Heart left ventricle (tissue), 16 donors: ENCODE measurements around the gene SLC22A31. TPM values are rescaled to one million over a fixed set of nuclear protein-coding genes. Genes with fewer than 3 reads are reported as not detected.

Experiments
- ATAC-seq, 4 donors: fragments of 200-7000 bp; cut with Tn5 transposase; one replicate each; pipeline ENCODE4 v1.9.1; 2020 to 2022; ENCODE audit warnings: moderate library complexity in 4 of 4, mild to moderate bottlenecking in 3 of 4, moderate number of reproducible peaks in 1 of 4
- DNase-seq, 5 donors: peaks; one replicate each; pipeline ENCODE4 v3.0.0-alpha.2; 2020
- H3K27ac ChIP-seq, 12 donors: fragments of 200-600 bp; sonication (generic) in 4 of 12; one replicate each; pipeline versions ENCODE4 v1.5.0 to v1.8.0; 2016 to 2022; ENCODE audit warnings: mild to moderate bottlenecking in 2 of 12
- H3K27me3 ChIP-seq, 9 donors: fragments of 200-600 bp; sonication (generic) in 2 of 9; one replicate each; pipeline versions ENCODE4 v1.5.1 to v1.8.0; 2016 to 2022; ENCODE audit warnings: mild to moderate bottlenecking in 3 of 9
- H3K36me3 ChIP-seq, 9 donors: fragments of 200-600 bp; sonication (generic) in 2 of 9; one replicate each; pipeline versions ENCODE4 v1.5.0 to v1.8.0; 2018 to 2022; ENCODE audit warnings: mild to moderate bottlenecking in 2 of 9
- H3K4me1 ChIP-seq, 12 donors: fragments of 200-600 bp; sonication (generic) in 4 of 12; one replicate each; pipeline versions ENCODE4 v1.5.0 to v1.8.0; 2016 to 2022; ENCODE audit warnings: mild to moderate bottlenecking in 3 of 12
- H3K4me3 ChIP-seq, 12 donors: fragments of 200-600 bp; sonication (generic) in 4 of 12; one replicate each; pipeline versions ENCODE4 v1.5.0 to v1.8.0; 2017 to 2022; ENCODE audit warnings: mild to moderate bottlenecking in 9 of 12, moderate library complexity in 4 of 12
- H3K9me3 ChIP-seq, 12 donors: fragments of 200-600 bp; sonication (generic) in 4 of 12; one replicate each; pipeline versions ENCODE4 v1.5.0 to v1.8.0; 2016 to 2022; ENCODE audit warnings: mild to moderate bottlenecking in 1 of 12
- CTCF ChIP-seq, 12 donors: fragments of 200-600 bp; sonication (generic) in 4 of 12; IDR thresholded peaks; one replicate each; pipeline versions ENCODE4 v1.5.0 to v1.8.0; 2018 to 2022; ENCODE audit warnings: antibody characterized with exemption in 12 of 12, mild to moderate bottlenecking in 5 of 12
- POLR2A ChIP-seq, 2 donors: fragments of 450-650 bp; IDR thresholded peaks; one replicate each; pipeline ENCODE4 v1.6.1; 2017; ENCODE audit warnings: antibody characterized with exemption in 2 of 2, mild to moderate bottlenecking in 2 of 2, moderate library complexity in 2 of 2
- WGBS, 4 donors: extraction: QIAGEN DNeasy Blood & Tissue Kit in 2 of 4; methylation state at CpG; one replicate each; pipeline versions ENCODE4 v1.1.5 to v1.1.7; 2013 to 2018; 5-methylcytosine and 5-hydroxymethylcytosine counted together
- intact Hi-C, 10 donors: fragments of 100-400 bp; cut with DNase I; formaldehyde crosslinking; loops; one replicate each; pipeline versions ENCODE4 v1.11.1 to v1.14.2; 2022
- polyA plus RNA-seq, 2 donors: library from polyadenylated mRNA; stranded (reverse); fragments of 200-250 nt; gene quantifications; one replicate each; pipeline ENCODE4 v1.2.3, GENCODE V29; 2013
- total RNA-seq, 9 donors: library from RNA; depleted of rRNA in 2 of 9; stranded (reverse); fragments of >200 nt in 2 of 9; fragmentation: NEBNext Ultra II Directional in 3 of 9; extraction: Animal tissue kit (Norgen Biotek cat#: 25700) in 3 of 9; gene quantifications; one replicate each; pipeline versions ENCODE4 v1.1.0 to v1.2.4, GENCODE V29; 2016 to 2023
- donor health status: ischemic (EF 13 %, LVEDD 7.1; RV severe dilation, severe dysfunction).
- donor health status: healthy with polysubstance abuse.
- donor health status: DM: no; HTN: yes; CAD: no.
- donor health status: DM: no; HTN: no; CAD: no.
- donor health status: ischemic (EF 25% LVEDD 6.9; RV normal size, moderate dysfunction).
- donor health status: ischemic (EF 25% LVEDD 5.7; RV mildly dilated, moderate dysfunction).
- donor health status: healthy.
- donor health status: DM: yes; HTN: yes; CAD: no.
- donor health status: ischemic (EF 35%, LVEDD 5.7; RV mildly dilated, moderate dysfunction).
- donor health status: nonischemic (EF 11% LVEDD 7.7; RV severe dilation, severe dysfunction).
- donor health status: DM: yes; HTN: yes; CAD: no.
- donor health status: PGD.
- donor health status: ischemic (EF 29% LVEDD 5.4; RV normal size, mild dysfunction).
- donor health status: nonischemic (EF 23%, LVEDD 6.1; RV moderate dilation, normal function).

The SLC22A31 gene
- total and polyA plus RNA-seq, 11 donors = 0.07 TPM; not detected in 10

GRCh38 chr16:89179656-89180315 lies 20.6 kb downstream of the SLC22A31 start:
- 76 to 82% (median 78%) methylated on average over 9 to 25 of the region's 25 CpGs for WGBS, 4 donors

GRCh38 chr16:89179148-89179484 lies 21.2 kb downstream of the SLC22A31 start:
- H3K36me3 ChIP-seq = no peaks in the 10 kb centered on the region
- no peak overlapping the region for H3K27ac ChIP-seq
- WGBS, 4 donors = 77 to 96% (median 87%) methylated on average over 7 to 19 of the region's 19 CpGs
- no peaks in the 10 kb centered on the region for H3K4me1 ChIP-seq
- H3K4me3 ChIP-seq = no peak overlapping the region
- H3K27me3 ChIP-seq = peaks cover 0 to 47% (median 4%) of the 10 kb centered on the region in 9 donors
- TF ChIP-seq CTCF (IDR thresholded peaks at IDR 0.05) (no peak), POLR2A (IDR thresholded peaks at IDR 0.05) (no peak)
- H3K9me3 ChIP-seq = no peaks in the 10 kb centered on the region
- intact Hi-C loops = no loop called here
- DNase-seq (no peak), ATAC-seq (no peak)

More at GRCh38 chr16:89179656-89180315, 20.6 kb downstream of the SLC22A31 start:
- intact Hi-C loops = no loop called here
- DNase-seq (no peak), ATAC-seq (no peak)
- H3K36me3 ChIP-seq = no peaks in the 10 kb centered on the region
- H3K9me3 ChIP-seq = no peaks in the 10 kb centered on the region
- H3K4me1 ChIP-seq = no peaks in the 10 kb centered on the region
- no peak for TF ChIP-seq POLR2A (IDR thresholded peaks at IDR 0.05)
- no peak for TF ChIP-seq CTCF (IDR thresholded peaks at IDR 0.05)
- H3K4me3 ChIP-seq = no peak overlapping the region
- H3K27ac ChIP-seq = no peak overlapping the region
- peaks cover 0 to 47% (median 4%) of the 10 kb centered on the region in 9 donors for H3K27me3 ChIP-seq

GRCh38 chr16:89178453-89179147 lies 21.7 kb downstream of the SLC22A31 start:
- TF ChIP-seq CTCF (IDR thresholded peaks at IDR 0.05) = no peak
- no peak for TF ChIP-seq POLR2A (IDR thresholded peaks at IDR 0.05)
- H3K27ac ChIP-seq = no peak overlapping the region
- WGBS, 4 donors = 79 to 84% (median 80%) methylated on average over 15 to 24 of the region's 24 CpGs
- H3K4me3 ChIP-seq = no peak overlapping the region
- intact Hi-C loops = no loop called here
- peaks cover 0 to 47% (median 4%) of the 10 kb centered on the region in 9 donors for H3K27me3 ChIP-seq
- ATAC-seq = no peak
- H3K9me3 ChIP-seq = no peaks in the 10 kb centered on the region
- no peaks in the 10 kb centered on the region for H3K36me3 ChIP-seq
- H3K4me1 ChIP-seq = no peaks in the 10 kb centered on the region
- no peak for DNase-seq

- no peak overlapping the region for H3K4me3 ChIP-seq
- H3K9me3 ChIP-seq = no peaks in the 10 kb centered on the region
- WGBS, 4 donors = 70 to 83% (median 76%) methylated on average over 4 to 12 of the region's 12 CpGs
- DNase-seq (no peak), ATAC-seq (no peak)
- H3K4me1 ChIP-seq = no peaks in the 10 kb centered on the region
- TF ChIP-seq POLR2A (IDR thresholded peaks at IDR 0.05) (no peak), CTCF (IDR thresholded peaks at IDR 0.05) (no peak)
- H3K27ac ChIP-seq = no peak overlapping the region
- intact Hi-C loops = no loop called here
- H3K36me3 ChIP-seq = no peaks in the 10 kb centered on the region
- peaks cover 0 to 47% (median 6%) of the 10 kb centered on the region in 9 donors for H3K27me3 ChIP-seq
These were observed 22.8 kb downstream of the SLC22A31 start for GRCh38 chr16:89177501-89177900.
